H1 (cell line): Measurements from ENCODE around the gene TMEM44. TPM values are rescaled to one million over a fixed set of nuclear protein-coding genes. Genes with fewer than 3 reads are reported as not detected.

Experiments
- CTCF ChIP-seq, 3 experiments: IDR thresholded peaks; 1 replicate in 2 of 3; 2 replicates in 1 of 3; pipeline versions ENCODE4 v1.5.1 to v1.6.1; 2011; ENCODE audit warnings: low read length in 3 of 3, mild to moderate bottlenecking in 3 of 3, inconsistent platforms in 2 of 3, low read depth in 1 of 3, moderate library complexity in 1 of 3; ENCODE audit not compliant: insufficient read depth in 1 of 3; ENCODE audit errors: control extremely low read depth in 1 of 3
- HDAC2 ChIP-seq, 2 experiments: fragments of 300-600 bp in 1 of 2; sonication (generic) in 1 of 2; IDR thresholded peaks; 2 replicates each; pipeline ENCODE4 v1.6.1; 2011 to 2012; ENCODE audit warnings: low read depth in 2 of 2, low read length in 2 of 2, mild to moderate bottlenecking in 2 of 2, moderate library complexity in 2 of 2, borderline replicate concordance in 1 of 2, inconsistent platforms in 1 of 2
- RBBP5 ChIP-seq: IDR thresholded peaks from 2 replicates; pipeline ENCODE4 v1.7.1; 2012; ENCODE audit warnings: low read depth, mild to moderate bottlenecking, inconsistent platforms, low read length, moderate library complexity, borderline replicate concordance
- TEAD4 ChIP-seq: IDR thresholded peaks from 2 replicates; pipeline ENCODE4 v1.6.1; 2012; ENCODE audit warnings: low read depth, low read length, inconsistent platforms, mixed read lengths
- polyA plus RNA-seq, 7 experiments: library from polyadenylated mRNA; depleted of rRNA in 3 of 7; stranded (reverse) in 5 of 7; unstranded in 2 of 7; fragments of >200 nt in 5 of 7; fragments of 200-250 nt in 2 of 7; gene quantifications; 1 replicate in 5 of 7; 2 replicates in 1 of 7; 4 replicates in 1 of 7; pipeline versions ENCODE4 v1.2.1 to v1.2.3, GENCODE V29; 2011 to 2013; ENCODE audit warnings: missing spikeins in 2 of 7, mixed read lengths in 2 of 7
- total RNA-seq: library from RNA; stranded (reverse); fragmentation: NEBNext Ultra II Directional; extraction: Animal tissue kit (Norgen Biotek cat#: 25700); gene quantifications from 2 replicates; pipeline ENCODE4 v1.2.1, GENCODE V29; 2021

The TMEM44 gene
- total and polyA plus RNA-seq, 2 of the 8 experiments (the other 6 are each of a cell fraction or from before 2014, with no cell fraction given): 14.0 to 16.7 TPM

GRCh38 chr3:194647747-194648146 is 14.5 kb upstream of the TMEM44 start (continued):
- TF ChIP-seq CTCF (IDR thresholded peaks at IDR 0.05; ENCODE audit: control extremely low read depth in 1 of 3, insufficient read depth in 1 of 3, low read depth in 1 of 3, low read length in 3 of 3): no peak
- no peak for TF ChIP-seq HDAC2 (IDR thresholded peaks at IDR 0.05; ENCODE audit: borderline replicate concordance in 1 of 2, low read depth in 2 of 2, low read length in 2 of 2)
- no peak for TF ChIP-seq TEAD4
- no peak for TF ChIP-seq RBBP5
- TF ChIP-seq, all 59 proteins: peak for 0
